DMS153 treated with DMSO at 0.1 percent for 48 hours (cell line): Measurements from ENCODE around the gene NFIC.
"Not testable (repeated sequence)": the region's sequence is repeated elsewhere in the genome, so short reads cannot be mapped to it uniquely, and the experiment has no call there.

Experiments
- DNase-seq: peaks from one replicate; lab custom pipeline; 2025; ENCODE audit not compliant: unreplicated experiment; lab: John Stamatoyannopoulos, UW

NFIC gene

GRCh38 chr19:3365836-3366752 is at the start of gene NFIC:
TSS of gene NFIC (plus strand) at chr19:3366583. CDS start at chr19:3366637, 54 bp downstream.
- peak; percentile 9 for DNase-seq

- DNase-seq, result no peak
Observed at GRCh38 chr19:3316659-3317207, 49.6 kb upstream of the NFIC start.

GRCh38 chr19:3319643-3320353 is 46.6 kb upstream of the NFIC start:
- no peak for DNase-seq

- no peak for DNase-seq
Observed at GRCh38 chr19:3320354-3320670, 46.1 kb upstream of the NFIC start.

GRCh38 chr19:3320853-3321252 is 45.5 kb upstream of the NFIC start:
- DNase-seq, result no peak

- DNase-seq, result no peak
Observed at GRCh38 chr19:3321696-3322095, 44.7 kb upstream of the NFIC start.

GRCh38 chr19:3322199-3322978 is 44.0 kb upstream of the NFIC start:
- no peak for DNase-seq

GRCh38 chr19:3323026-3323425 is 43.4 kb upstream of the NFIC start:
- DNase-seq, result no peak

GRCh38 chr19:3323658-3324057 is 42.7 kb upstream of the NFIC start:
- no peak for DNase-seq

GRCh38 chr19:3324405-3324856 is 42.0 kb upstream of the NFIC start:
- no peak for DNase-seq

- DNase-seq, result no peak
Observed at GRCh38 chr19:3325451-3325850, 40.9 kb upstream of the NFIC start.

GRCh38 chr19:3328743-3329142 is 37.6 kb upstream of the NFIC start:
- no peak for DNase-seq

- no peak for DNase-seq
Observed at GRCh38 chr19:3330047-3330446, 36.3 kb upstream of the NFIC start.

GRCh38 chr19:3332232-3332631 is 34.2 kb upstream of the NFIC start:
- not testable (repeated sequence) for DNase-seq

- no peak for DNase-seq
Observed at GRCh38 chr19:3333020-3333583, 33.3 kb upstream of the NFIC start.

- no peak for DNase-seq
Observed at GRCh38 chr19:3333662-3334061, 32.7 kb upstream of the NFIC start.

GRCh38 chr19:3334749-3335430 is 31.5 kb upstream of the NFIC start:
- not testable (repeated sequence) for DNase-seq

- DNase-seq, result no peak
Observed at GRCh38 chr19:3335431-3336350, 30.7 kb upstream of the NFIC start.

GRCh38 chr19:3336351-3336679 is 30.1 kb upstream of the NFIC start:
- no peak for DNase-seq
